Measurements from ENCODE around the gene SLC16A7.

GRCh38 chr12:59700153-59700450 is 104.3 kb downstream of the SLC16A7 start:
- TF ChIP-seq POLR2A (IDR thresholded peaks at IDR 0.05; ENCODE audit: control extremely low read depth in 1 of 2, low read depth in 2 of 2, low read length in 2 of 2) = no peak
- TF ChIP-seq EP300 (IDR thresholded peaks at IDR 0.05; ENCODE audit: borderline replicate concordance in 1 of 2, low read depth in 2 of 2, low read length in 2 of 2) = no peak
- TF ChIP-seq TAF1 (IDR thresholded peaks at IDR 0.05; ENCODE audit: low read depth, low read length) = no peak
- TF ChIP-seq MAX (IDR thresholded peaks at IDR 0.05) = no peak
- no peak for TF ChIP-seq GTF2F1 (IDR thresholded peaks at IDR 0.05; ENCODE audit: borderline replicate concordance, low read depth, low read length)
- TF ChIP-seq ATF3 (IDR thresholded peaks at IDR 0.05; ENCODE audit: insufficient read depth, low read depth, low read length) = no peak
- TF ChIP-seq SRF (IDR thresholded peaks at IDR 0.05; ENCODE audit: low read depth, low read length) = no peak
- no peak for TF ChIP-seq CREB1 (IDR thresholded peaks at IDR 0.05)
- TF ChIP-seq JUND (IDR thresholded peaks at IDR 0.05; ENCODE audit: low read length) = no peak
- TF ChIP-seq POLR2AphosphoS5 (IDR thresholded peaks at IDR 0.05; ENCODE audit: low read depth, low read length) = no peak
- no peak for TF ChIP-seq CTCF (IDR thresholded peaks at IDR 0.05; ENCODE audit: control extremely low read depth in 1 of 3, insufficient read depth in 1 of 3, low read depth in 1 of 3, low read length in 3 of 3)
- TF ChIP-seq SP4 (IDR thresholded peaks at IDR 0.05; ENCODE audit: low read length) = no peak

Measured in H1 (cell line).